Measurements from ENCODE around the gene SRXN1. TPM values are rescaled to one million over a fixed set of nuclear protein-coding genes. Genes with fewer than 3 reads are reported as not detected.

SRXN1 gene
- total and polyA plus RNA-seq, 9 donors, result 12.0 to 34.2 (median 25.1) TPM

GRCh38 chr20:662277-663192 lies 9.5 kb upstream of the SRXN1 start:
- H3K27me3 ChIP-seq, result no peaks in the 10 kb centered on the region
- intact Hi-C loops (cut with DNase I), result loop anchor here in 1 of 4 donors (10.0 kb wide), 2 partner anchors 98 to 308 kb away; no protein-coding TSS in a partner anchor
- H3K4me3 ChIP-seq, result no peak overlapping the region
- no peaks in the 10 kb centered on the region for H3K9me3 ChIP-seq
- no peaks in the 10 kb centered on the region for H3K4me1 ChIP-seq (ENCODE audit: insufficient read depth)
- WGBS, 3 donors, result 16 to 22% (median 19%) methylated on average over 16 of the region's 16 CpGs
- H3K27ac ChIP-seq, result no peak overlapping the region
- no peaks in the 10 kb centered on the region for H3K36me3 ChIP-seq
- no peak for DNase-seq
- no peak for TF ChIP-seq CTCF (IDR thresholded peaks at IDR 0.05)
- TF ChIP-seq EP300 (IDR thresholded peaks at IDR 0.05), result no peak
- no peak for TF ChIP-seq POLR2A (IDR thresholded peaks at IDR 0.05)

GRCh38 chr20:661474-662270 lies 8.7 kb upstream of the SRXN1 start:
- Histone ChIP-seq H3K4me1 (ENCODE audit: insufficient read depth) (no peaks in the 10 kb centered on the region), H3K27ac (no peak overlapping the region), H3K27me3 (no peaks in the 10 kb centered on the region), H3K9me3 (no peaks in the 10 kb centered on the region), H3K36me3 (no peaks in the 10 kb centered on the region), H3K4me3 (no peak overlapping the region)
- intact Hi-C loops (cut with DNase I), result loop anchor here in 1 of 4 donors (10.0 kb wide), 2 partner anchors 97 to 307 kb away; no protein-coding TSS in a partner anchor
- WGBS, 3 donors, result 14 to 20% (median 16%) methylated on average over 28 to 29 of the region's 29 CpGs
- TF ChIP-seq POLR2A (IDR thresholded peaks at IDR 0.05) (no peak), EP300 (IDR thresholded peaks at IDR 0.05) (no peak), CTCF (IDR thresholded peaks at IDR 0.05) (no peak)
- DNase-seq, result no peak

GRCh38 chr20:658731-659291 lies 5.8 kb upstream of the SRXN1 start:
- no peak for DNase-seq
- H3K27me3 ChIP-seq, result no peaks in the 10 kb centered on the region

More at GRCh38 chr20:658731-659291, 5.8 kb upstream of the SRXN1 start:
- Histone ChIP-seq H3K27ac (no peak overlapping the region), H3K9me3 (no peaks in the 10 kb centered on the region), H3K4me1 (ENCODE audit: insufficient read depth) (peaks cover 2% of the 10 kb centered on the region), H3K4me3 (no peak overlapping the region), H3K36me3 (no peaks in the 10 kb centered on the region)
- WGBS, 3 donors, result 18 to 22% (median 20%) methylated on average over 5 of the region's 5 CpGs
- intact Hi-C loops (cut with DNase I), result no loop called here
- TF ChIP-seq CTCF (IDR thresholded peaks at IDR 0.05), result no peak
- TF ChIP-seq POLR2A (IDR thresholded peaks at IDR 0.05), result no peak
- no peak for TF ChIP-seq EP300 (IDR thresholded peaks at IDR 0.05)
